ENCODE results near the gene CNN2. TPM values are rescaled to one million over a fixed set of nuclear protein-coding genes. Genes with fewer than 3 reads are reported as not detected.

The CNN2 gene
- total RNA-seq, 2 donors from 2014 or later = 47.8 to 48.5 TPM

GRCh38 chr19:1007399-1008251 lies 18.8 kb upstream of the CNN2 start:
- Histone ChIP-seq H3K4me3 (no peak overlapping the region), H3K36me3 (peaks cover 37% of the 10 kb centered on the region), H3K4me1 (no peaks in the 10 kb centered on the region), H3K27me3 (no peaks in the 10 kb centered on the region), H3K9me3 (no peaks in the 10 kb centered on the region), H3K27ac (no peak overlapping the region)
- no peak for DNase-seq (ENCODE audit: low spot score)
- TF ChIP-seq CTCF (IDR thresholded peaks at IDR 0.05) = no peak

GRCh38 chr19:1008268-1009040 lies 18.0 kb upstream of the CNN2 start:
- peaks cover 46% of the 10 kb centered on the region for H3K36me3 ChIP-seq
- no peak for TF ChIP-seq CTCF (IDR thresholded peaks at IDR 0.05)
- H3K4me3 ChIP-seq = no peak overlapping the region
- H3K27ac ChIP-seq = no peak overlapping the region
- H3K27me3 ChIP-seq = no peaks in the 10 kb centered on the region
- no peaks in the 10 kb centered on the region for H3K4me1 ChIP-seq
- DNase-seq (ENCODE audit: low spot score) = no peak
- no peaks in the 10 kb centered on the region for H3K9me3 ChIP-seq

- H3K36me3 ChIP-seq = peaks cover 53% of the 10 kb centered on the region
- TF ChIP-seq CTCF (IDR thresholded peaks at IDR 0.05) = no peak
- H3K4me1 ChIP-seq = no peaks in the 10 kb centered on the region
- H3K27ac ChIP-seq = no peak overlapping the region
- no peaks in the 10 kb centered on the region for H3K9me3 ChIP-seq
- no peak overlapping the region for H3K4me3 ChIP-seq
- DNase-seq (ENCODE audit: low spot score) = no peak
- H3K27me3 ChIP-seq = no peaks in the 10 kb centered on the region
These were observed 17.1 kb upstream of the CNN2 start for GRCh38 chr19:1009041-1009980.

- Histone ChIP-seq H3K27ac (no peak overlapping the region), H3K9me3 (no peaks in the 10 kb centered on the region), H3K36me3 (peaks cover 60% of the 10 kb centered on the region), H3K4me3 (no peak overlapping the region), H3K4me1 (peaks cover 0 to 3% of the 10 kb centered on the region in 2 donors), H3K27me3 (no peaks in the 10 kb centered on the region)
- DNase-seq (ENCODE audit: low spot score) = no peak
- TF ChIP-seq CTCF (IDR thresholded peaks at IDR 0.05) = no peak
These were observed 16.3 kb upstream of the CNN2 start for GRCh38 chr19:1009981-1010538.

Measured in right atrium auricular region (tissue), 2 donors.